Measurements from ENCODE around the gene HCN2. TPM values are rescaled to one million over a fixed set of nuclear protein-coding genes. Genes with fewer than 3 reads are reported as not detected.

The HCN2 gene
- total and polyA plus RNA-seq, 9 of the 15 experiments (the other 6 are each of a cell fraction or from before 2014, with no cell fraction given) = 0.29 to 4.2 (median 0.82) TPM; not detected in 2

DNA sequence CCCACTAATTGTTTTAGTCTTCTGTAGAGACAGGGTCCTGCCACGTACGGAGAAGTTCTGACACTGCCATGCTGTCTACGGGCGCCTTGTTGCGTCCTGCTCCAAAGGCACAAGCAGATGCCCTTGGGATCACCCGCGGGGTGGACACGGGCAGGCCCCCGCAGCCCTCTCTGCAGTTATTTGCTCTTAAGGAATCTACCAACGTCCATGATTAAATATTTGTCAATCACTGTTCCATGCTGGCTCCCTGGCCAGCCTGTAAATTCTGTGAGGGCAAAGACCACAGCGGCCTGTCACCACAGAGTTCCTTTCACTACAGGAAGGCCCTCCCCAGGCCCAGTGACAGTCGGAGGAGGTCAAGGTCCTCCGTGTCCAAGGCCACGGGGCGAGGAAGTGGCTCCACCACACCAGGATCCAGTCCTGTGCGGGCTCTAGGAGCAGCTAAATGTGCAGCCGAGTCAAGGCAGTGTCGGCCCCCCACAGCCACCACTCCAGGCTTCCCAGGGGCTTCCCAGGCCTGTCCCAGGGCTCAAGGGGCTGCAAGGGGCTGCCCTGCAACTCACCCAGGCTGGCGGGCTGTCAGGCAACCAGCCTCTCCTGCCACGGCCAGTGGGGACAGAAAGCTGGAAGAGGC lies 71.2 kb downstream of the HCN2 start:
- TF ChIP-seq RBFOX2 (IDR thresholded peaks at IDR 0.05; ENCODE audit: low read depth, low read length) (peak; percentile 44), POLR2G (IDR thresholded peaks at IDR 0.05; ENCODE audit: low read depth, low read length) (peak; percentile 30; the same call in 1 of the 2 replicates), ZNF668 (CRISPR knock-in tag; IDR thresholded peaks at IDR 0.05) (no peak)
- peaks cover 57% of the 10 kb centered on the region; the same call in 2 of the 3 replicates for H3K36me3 ChIP-seq (ENCODE audit: control insufficient read depth, insufficient read depth, low read length)
- no peak for ATAC-seq
- peaks cover 21 to 77% of the 10 kb centered on the region in 2 experiments for H3K4me1 ChIP-seq (replicated peaks in 1 of 2; ENCODE audit: control insufficient read depth in 2 of 2, insufficient read depth in 2 of 2, low read length in 2 of 2)
- peaks cover 14% of the 10 kb centered on the region for H3K9me1 ChIP-seq (ENCODE audit: control insufficient read depth, insufficient read depth, low read length)
- intact Hi-C loops (cut with micrococcal nuclease) = no loop called here
- peak overlapping the region; percentile 100 for H3K4me3 ChIP-seq
- in situ Hi-C loops (cut with MboI) = no loop called here
- ChIA-PET POLR2A (interaction anchor here (0.6 kb wide), 1 partner anchor 246 kb away, joined by 4 read pairs; no protein-coding TSS in a partner anchor), CTCF (ENCODE audit: low intra/inter-chr PET ratio) (no interaction called here)
- peaks cover 71% of the 10 kb centered on the region for H3K79me2 ChIP-seq (ENCODE audit: control insufficient read depth, insufficient read depth, low read length)
- peaks cover 46% of the 10 kb centered on the region for H4K20me1 ChIP-seq (replicated peaks; ENCODE audit: control insufficient read depth, insufficient read depth, low read length)
- H2AFZ ChIP-seq (ENCODE audit: low read depth, low read length) = no peak overlapping the region
- WGBS (ENCODE audit: insufficient coverage, low coverage, missing lambda C conversion rate) = 59% methylated on average over 17 of the region's 20 CpGs
- BruUV-seq (replicated peaks) = no TSS peak
- H3K27ac ChIP-seq (ENCODE audit: extremely low read depth, low read depth, low read length) = peak overlapping the region; percentile 98
- no peaks in the 10 kb centered on the region for H3K27me3 ChIP-seq (ENCODE audit: control insufficient read depth in 2 of 2, insufficient read depth in 2 of 2, low read length in 2 of 2)
- H3K9ac ChIP-seq (ENCODE audit: insufficient read depth in 1 of 2, low read depth in 2 of 2, low read length in 2 of 2) = peak overlapping the region; percentile 97
- DNase-seq (ENCODE audit: extremely low read depth in 1 of 4, low spot score in 3 of 4) = no peak
- peak; percentile 44 for FAIRE-seq
- H3K4me2 ChIP-seq (ENCODE audit: insufficient read depth, low read length) = peak overlapping the region; percentile 88
- peaks cover 5% of the 10 kb centered on the region for H3K9me3 ChIP-seq (replicated peaks; ENCODE audit: control insufficient read depth, insufficient read depth, low read depth, low read length)
